K562 (cell line): Measurements from ENCODE around the gene SLC22A7. TPM values are rescaled to one million over a fixed set of nuclear protein-coding genes. Genes with fewer than 3 reads are reported as not detected.

Experiments used
- AFF1 ChIP-seq, 2 experiments: fragments of 450-650 bp; IDR thresholded peaks; 2 replicates each; pipeline ENCODE4 v1.6.1; 2018; ENCODE audit warnings: mild to moderate bottlenecking in 2 of 2, low read depth in 1 of 2; ENCODE audit not compliant: partially characterized antibody in 2 of 2
- BACH1 ChIP-seq: fragments of 200-800 bp; sonication (Bioruptor generic); IDR thresholded peaks from 2 replicates; pipeline ENCODE4 v1.6.1; 2016; ENCODE audit warnings: missing genetic modification characterization, missing compliant biosample characterization
- CAMTA2 ChIP-seq: fragments of 250-450 bp; sonication (Bioruptor Pico); conservative IDR thresholded peaks from 2 replicates; pipeline ENCODE4 v1.5.1; 2022
- DMBX1 ChIP-seq: fragments of 250-450 bp; sonication (Bioruptor Pico); IDR thresholded peaks from 2 replicates; pipeline ENCODE4 v1.8.0; 2022; ENCODE audit warnings: inconsistent platforms, mild to moderate bottlenecking, moderate library complexity, borderline replicate concordance
- MAFG ChIP-seq: fragments of 450-650 bp; conservative IDR thresholded peaks from 2 replicates; pipeline ENCODE4 v1.6.1; 2016; ENCODE audit warnings: missing genetic modification characterization, missing compliant biosample characterization
- MNT ChIP-seq, 2 experiments: fragments of 450-650 bp; conservative IDR thresholded peaks; 2 replicates each; pipeline ENCODE4 v1.6.1; 2017; ENCODE audit warnings: mild to moderate bottlenecking in 2 of 2, moderate library complexity in 2 of 2
- PCBP1 ChIP-seq: fragments of 200-400 bp; formaldehyde crosslinking; IDR thresholded peaks from 2 replicates; pipeline ENCODE4 v1.6.1; 2018; ENCODE audit warnings: mild to moderate bottlenecking, low read depth, low read length; ENCODE audit not compliant: poor library complexity, severe bottlenecking
- POLR2A ChIP-seq: fragments of 450-650 bp; conservative IDR thresholded peaks from 2 replicates; pipeline ENCODE4 v1.6.1; 2016
- POLR2B ChIP-seq: fragments of 450-650 bp; IDR thresholded peaks from 2 replicates; pipeline ENCODE4 v1.6.1; 2018; ENCODE audit warnings: low read depth; ENCODE audit not compliant: partially characterized antibody
- RBM34 ChIP-seq: fragments of 200-400 bp; formaldehyde crosslinking; IDR thresholded peaks from 2 replicates; pipeline ENCODE4 v1.6.1; 2018; ENCODE audit warnings: low read length, borderline replicate concordance; ENCODE audit not compliant: insufficient read depth
- RHOXF2B ChIP-seq: fragments of 250-450 bp; sonication (Bioruptor Pico); conservative IDR thresholded peaks from 2 replicates; pipeline ENCODE4 v1.5.1; 2021
- SMAD2 ChIP-seq: fragments of 150-350 bp; IDR thresholded peaks from 2 replicates; pipeline ENCODE4 v1.6.1; 2014; ENCODE audit warnings: low read depth, mild to moderate bottlenecking, low read length
- SMAD3 ChIP-seq: fragments of 450-650 bp; formaldehyde crosslinking; conservative IDR thresholded peaks from 2 replicates; pipeline ENCODE4 v1.4.0; 2020; ENCODE audit warnings: mild to moderate bottlenecking
- SMC3 ChIP-seq: conservative IDR thresholded peaks from 2 replicates; pipeline ENCODE4 v1.6.1; 2011; ENCODE audit warnings: low read depth, low read length, improper control_type of control experiment; ENCODE audit not compliant: insufficient read depth
- ZNF212 ChIP-seq: fragments of 450-650 bp; formaldehyde crosslinking; IDR thresholded peaks from 2 replicates; pipeline ENCODE4 v1.4.0; 2020; ENCODE audit warnings: mild to moderate bottlenecking
- ZNF561 ChIP-seq: fragments of 450-650 bp; formaldehyde crosslinking; conservative IDR thresholded peaks from 2 replicates; pipeline ENCODE4 v1.4.0; 2020; ENCODE audit warnings: mild to moderate bottlenecking, moderate library complexity
- ZZZ3 ChIP-seq: fragments of 450-650 bp; IDR thresholded peaks from 2 replicates; pipeline ENCODE4 v1.6.1; 2016; ENCODE audit warnings: antibody characterized with exemption, mild to moderate bottlenecking, moderate library complexity
- polyA plus RNA-seq, 8 experiments: library from polyadenylated mRNA; depleted of rRNA in 4 of 8; stranded (reverse) in 5 of 8; unstranded in 3 of 8; fragments of >200 nt; fragmentation: Nextera tagmentation in 2 of 8; fragmentation: Illumina TruSeq in 1 of 8; extraction: Ambion mirVana in 2 of 8; extraction: Trizol in 1 of 8; gene quantifications; 2 replicates each; pipeline versions ENCODE4 v1.2.1 to v1.2.3, GENCODE V29; 2011 to 2014; ENCODE audit warnings: inconsistent platforms in 1 of 8, missing spikeins in 1 of 8
- total RNA-seq, 7 experiments: library from RNA; depleted of rRNA in 6 of 7; stranded (reverse); fragments of >200 nt in 6 of 7; fragmentation: Illumina TruSeq in 2 of 7; extraction: Trizol in 2 of 7; gene quantifications; 2 replicates each; pipeline versions ENCODE4 v1.2.1 to v1.2.3, GENCODE V29; 2011 to 2021; ENCODE audit warnings: low replicate concordance in 1 of 7
- TF ChIP-seq, protein P1 (sequence below): fragments of 450-650 bp; IDR thresholded peaks from 2 replicates; pipeline ENCODE4 v1.6.1; 2016; ENCODE audit warnings: missing biosample characterization, missing genetic modification characterization
- TF ChIP-seq, protein P2 (sequence below): fragments of 250-450 bp; sonication (Bioruptor Pico); IDR thresholded peaks from 2 replicates; pipeline ENCODE4 v1.5.0; 2020; ENCODE audit warnings: mild to moderate bottlenecking

The SLC22A7 gene
- total and polyA plus RNA-seq, 9 of the 15 experiments (the other 6 are each of a cell fraction or from before 2014, with no cell fraction given), result not detected

GRCh38 chr6:43267619-43268354 is 30.3 kb upstream of the SLC22A7 start (continued):
- no peak for TF ChIP-seq POLR2B
- TF ChIP-seq CAMTA2 (CRISPR knock-in tag), result no peak
- TF ChIP-seq ZNF212 (CRISPR knock-in tag), result no peak
- TF ChIP-seq DMBX1 (CRISPR knock-in tag), result no peak
- TF ChIP-seq ZNF561 (CRISPR knock-in tag), result no peak
- TF ChIP-seq ZZZ3, result no peak
- TF ChIP-seq MAFG (tag), result no peak
- TF ChIP-seq RHOXF2B (CRISPR knock-in tag), result no peak
- peak; percentile 93 to 95 for TF ChIP-seq MNT (conservative IDR thresholded peaks at IDR 0.05)
- no peak for TF ChIP-seq SMAD3 (CRISPR knock-in tag)
- TF ChIP-seq AFF1 (IDR thresholded peaks at IDR 0.05; ENCODE audit: low read depth in 1 of 2, partially characterized antibody in 2 of 2), result no peak
- TF ChIP-seq, protein P1, sequence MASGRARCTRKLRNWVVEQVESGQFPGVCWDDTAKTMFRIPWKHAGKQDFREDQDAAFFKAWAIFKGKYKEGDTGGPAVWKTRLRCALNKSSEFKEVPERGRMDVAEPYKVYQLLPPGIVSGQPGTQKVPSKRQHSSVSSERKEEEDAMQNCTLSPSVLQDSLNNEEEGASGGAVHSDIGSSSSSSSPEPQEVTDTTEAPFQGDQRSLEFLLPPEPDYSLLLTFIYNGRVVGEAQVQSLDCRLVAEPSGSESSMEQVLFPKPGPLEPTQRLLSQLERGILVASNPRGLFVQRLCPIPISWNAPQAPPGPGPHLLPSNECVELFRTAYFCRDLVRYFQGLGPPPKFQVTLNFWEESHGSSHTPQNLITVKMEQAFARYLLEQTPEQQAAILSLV (tag), result no peak
- TF ChIP-seq SMAD2, result no peak
- TF ChIP-seq SMC3, result 0 out of 2 replicates have a peak, but pooled peaks have one; percentile 3
- TF ChIP-seq, protein P2, sequence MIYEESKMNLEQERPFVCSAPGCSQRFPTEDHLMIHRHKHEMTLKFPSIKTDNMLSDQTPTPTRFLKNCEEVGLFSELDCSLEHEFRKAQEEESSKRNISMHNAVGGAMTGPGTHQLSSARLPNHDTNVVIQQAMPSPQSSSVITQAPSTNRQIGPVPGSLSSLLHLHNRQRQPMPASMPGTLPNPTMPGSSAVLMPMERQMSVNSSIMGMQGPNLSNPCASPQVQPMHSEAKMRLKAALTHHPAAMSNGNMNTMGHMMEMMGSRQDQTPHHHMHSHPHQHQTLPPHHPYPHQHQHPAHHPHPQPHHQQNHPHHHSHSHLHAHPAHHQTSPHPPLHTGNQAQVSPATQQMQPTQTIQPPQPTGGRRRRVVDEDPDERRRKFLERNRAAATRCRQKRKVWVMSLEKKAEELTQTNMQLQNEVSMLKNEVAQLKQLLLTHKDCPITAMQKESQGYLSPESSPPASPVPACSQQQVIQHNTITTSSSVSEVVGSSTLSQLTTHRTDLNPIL (CRISPR knock-in tag), result no peak
- TF ChIP-seq RBM34, result no peak
- TF ChIP-seq PCBP1, result no peak
- no peak for TF ChIP-seq BACH1 (tag)
- no peak for TF ChIP-seq POLR2A
